OCI-LY1 (cell line): Measurements from ENCODE around the gene CORIN.

ENCODE experiments used
- EZH2 ChIP-seq: fragments of 200-600 bp; sonication (generic), shearing (Covaris generic); IDR thresholded peaks from 2 replicates; pipeline ENCODE4 v1.8.0; 2017; ENCODE audit warnings: borderline replicate concordance, mixed run types, mild to moderate bottlenecking, antibody characterized with exemption, low read length, moderate library complexity, mixed read lengths
- TF ChIP-seq, protein P1 (sequence below): fragments of 200-600 bp; sonication (generic), shearing (Covaris generic); IDR thresholded peaks from 2 replicates; pipeline ENCODE4 v1.5.1; 2017; ENCODE audit warnings: mild to moderate bottlenecking, antibody characterized with exemption, low read length, moderate library complexity, mixed read lengths

DNA sequence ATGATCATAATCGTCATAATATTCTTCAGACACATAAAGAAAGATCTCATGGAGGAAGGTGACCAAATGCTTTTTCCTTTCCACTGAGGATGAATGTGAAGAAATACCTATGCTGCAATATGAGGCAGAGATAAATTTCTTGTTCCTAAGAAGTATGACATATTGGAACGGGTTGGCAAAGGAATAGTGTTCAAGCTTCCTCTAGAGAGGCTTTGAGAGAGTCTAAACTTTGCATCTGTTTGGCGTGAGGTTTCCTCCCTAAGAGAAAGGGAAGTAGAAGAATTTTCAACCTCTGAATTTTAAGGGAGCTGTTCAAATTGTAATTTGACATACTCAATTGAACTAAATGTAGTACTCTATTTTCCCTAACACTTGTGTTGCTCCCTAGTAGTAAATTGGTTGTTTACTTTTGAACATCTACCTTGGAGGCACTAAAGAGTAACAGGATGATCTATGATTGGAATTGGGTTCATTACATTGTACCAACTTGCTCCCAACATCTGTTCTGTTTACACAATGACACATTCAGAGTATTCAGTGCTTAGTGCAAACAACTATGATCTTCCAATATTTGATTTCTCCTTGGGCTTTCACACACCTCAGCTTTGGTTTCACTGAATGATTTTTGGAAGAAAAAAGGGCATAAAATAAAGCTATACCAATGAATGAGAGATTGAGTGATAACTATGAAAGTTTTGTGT, 122.0 kb downstream of the CORIN start:
- TF ChIP-seq, protein P1, sequence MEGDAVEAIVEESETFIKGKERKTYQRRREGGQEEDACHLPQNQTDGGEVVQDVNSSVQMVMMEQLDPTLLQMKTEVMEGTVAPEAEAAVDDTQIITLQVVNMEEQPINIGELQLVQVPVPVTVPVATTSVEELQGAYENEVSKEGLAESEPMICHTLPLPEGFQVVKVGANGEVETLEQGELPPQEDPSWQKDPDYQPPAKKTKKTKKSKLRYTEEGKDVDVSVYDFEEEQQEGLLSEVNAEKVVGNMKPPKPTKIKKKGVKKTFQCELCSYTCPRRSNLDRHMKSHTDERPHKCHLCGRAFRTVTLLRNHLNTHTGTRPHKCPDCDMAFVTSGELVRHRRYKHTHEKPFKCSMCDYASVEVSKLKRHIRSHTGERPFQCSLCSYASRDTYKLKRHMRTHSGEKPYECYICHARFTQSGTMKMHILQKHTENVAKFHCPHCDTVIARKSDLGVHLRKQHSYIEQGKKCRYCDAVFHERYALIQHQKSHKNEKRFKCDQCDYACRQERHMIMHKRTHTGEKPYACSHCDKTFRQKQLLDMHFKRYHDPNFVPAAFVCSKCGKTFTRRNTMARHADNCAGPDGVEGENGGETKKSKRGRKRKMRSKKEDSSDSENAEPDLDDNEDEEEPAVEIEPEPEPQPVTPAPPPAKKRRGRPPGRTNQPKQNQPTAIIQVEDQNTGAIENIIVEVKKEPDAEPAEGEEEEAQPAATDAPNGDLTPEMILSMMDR: no peak
- TF ChIP-seq EZH2: no peak
